HCT116 (cell line): ENCODE results near the gene LPAR3. TPM values are rescaled to one million over a fixed set of nuclear protein-coding genes. Genes with fewer than 3 reads are reported as not detected.

Source experiments
- ATAC-seq: fragments of 200-7000 bp; cut with Tn5 transposase; 2 replicates; pipeline ENCODE4 v1.9.1; 2020; ENCODE audit warnings: mild to moderate bottlenecking, moderate library complexity
- BruUV-seq: library from RNA; stranded (reverse); fragments of 400-500 nt; replicated peaks from 2 replicates; lab custom pipeline; 2021; lab: Mats Ljungman, UMichigan
- CTCF ChIA-PET: fragments of 300-600 bp; sonication (Branson Sonifier 250); formaldehyde crosslinking; loops from one replicate; lab custom pipeline; 2021; ENCODE audit warnings: antibody characterized with exemption; lab: Charles Lee
- POLR2A ChIA-PET: fragments of 300-600, 350-600 bp; sonication (Branson Sonifier 250); formaldehyde crosslinking; loops from one replicate; lab custom pipeline; 2021; ENCODE audit warnings: antibody characterized with exemption; lab: Charles Lee
- RAD21 ChIA-PET, 2 experiments: fragments of 300-600 bp; sonication (Branson Sonifier 250); formaldehyde crosslinking; loops; one replicate each; lab custom pipeline; 2023; ENCODE audit warnings: low total read pairs in 2 of 2; ENCODE audit not compliant: uncharacterized antibody in 2 of 2, unreplicated experiment in 2 of 2, low non-redundant PET in 1 of 2; lab: Charles Lee
- DNase-seq: peaks from one replicate; pipeline ENCODE4 v3.0.0-alpha.2; 2010; ENCODE audit warnings: low read depth, low spot score
- H2AFZ ChIP-seq: fragments of 200-600 bp; shearing (Covaris generic), sonication (generic); 2 replicates; pipeline ENCODE4 v1.6.1; 2017; ENCODE audit warnings: low read depth, mixed run types, mixed read lengths, antibody characterized with exemption, low read length; ENCODE audit not compliant: poor library complexity, severe bottlenecking
- H3K27ac ChIP-seq: 2 replicates; pipeline ENCODE4 v1.5.1; 2012; ENCODE audit warnings: low read depth, low read length
- H3K27me3 ChIP-seq: fragments of 200-600 bp; sonication (generic); 2 replicates; pipeline ENCODE4 v1.6.1; 2016; ENCODE audit warnings: mixed run types, low read length, mixed read lengths; ENCODE audit not compliant: insufficient read depth
- H3K36me3 ChIP-seq, 2 experiments: fragments of 200-500 bp in 1 of 2; fragments of 200-600 bp in 1 of 2; sonication (Bioruptor generic) in 1 of 2; sonication (generic) in 1 of 2; 2 replicates each; pipeline versions ENCODE4 v1.5.1 to v1.6.1; 2014 to 2016; ENCODE audit warnings: low read length in 2 of 2, inconsistent platforms in 1 of 2, mixed read lengths in 1 of 2, mixed run types in 1 of 2; ENCODE audit not compliant: insufficient read depth in 2 of 2, control insufficient read depth in 1 of 2
- H3K4me1 ChIP-seq, 2 experiments: fragments of 200-600 bp in 1 of 2; sonication (generic) in 1 of 2; 2 replicates each; pipeline versions ENCODE4 v1.5.1 to v1.6.1; 2012 to 2017; ENCODE audit warnings: low read length in 2 of 2, inconsistent platforms in 1 of 2, mild to moderate bottlenecking in 1 of 2, mixed read lengths in 1 of 2, mixed run types in 1 of 2, moderate library complexity in 1 of 2; ENCODE audit not compliant: insufficient read depth in 2 of 2, control insufficient read depth in 1 of 2
- H3K4me2 ChIP-seq: fragments of 200-600 bp; sonication (generic); 2 replicates; pipeline ENCODE4 v1.6.1; 2017; ENCODE audit warnings: mixed run types, low read length, mixed read lengths
- H3K4me3 ChIP-seq, 2 experiments: fragments of 200-600 bp in 1 of 2; sonication (generic) in 1 of 2; replicated peaks in 1 of 2; 2 replicates each; pipeline ENCODE4 v1.5.1; 2011 to 2016; ENCODE audit warnings: low read length in 2 of 2, control low read depth in 1 of 2, low read depth in 1 of 2, mild to moderate bottlenecking in 1 of 2, mixed read lengths in 1 of 2, mixed run types in 1 of 2
- H3K79me2 ChIP-seq: fragments of 200-600 bp; sonication (generic); 2 replicates; pipeline ENCODE4 v1.6.1; 2017; ENCODE audit warnings: mild to moderate bottlenecking, mixed run types, low read length, moderate library complexity, mixed read lengths; ENCODE audit not compliant: insufficient read depth
- H3K9ac ChIP-seq: fragments of 200-600 bp; sonication (generic); 2 replicates; pipeline ENCODE4 v1.6.1; 2016; ENCODE audit warnings: low read length, mixed read lengths
- H3K9me2 ChIP-seq: fragments of 200-600 bp; sonication (generic), shearing (Covaris generic); 2 replicates; pipeline ENCODE4 v1.6.1; 2017; ENCODE audit warnings: mixed run types, mild to moderate bottlenecking, moderate library complexity; ENCODE audit not compliant: insufficient read depth
- H3K9me3 ChIP-seq, 2 experiments: fragments of 200-500 bp in 1 of 2; fragments of 200-600 bp in 1 of 2; sonication (Bioruptor generic) in 1 of 2; sonication (generic) in 1 of 2; 2 replicates each; pipeline ENCODE4 v1.6.1; 2014 to 2017; ENCODE audit warnings: low read length in 2 of 2, mixed read lengths in 2 of 2, inconsistent platforms in 1 of 2, low read depth in 1 of 2, mild to moderate bottlenecking in 1 of 2, mixed run types in 1 of 2, moderate library complexity in 1 of 2; ENCODE audit not compliant: control insufficient read depth in 1 of 2, insufficient read depth in 1 of 2
- H4K20me1 ChIP-seq: fragments of 200-600 bp; sonication (generic), shearing (Covaris generic); 2 replicates; pipeline ENCODE4 v1.6.1; 2017; ENCODE audit warnings: mixed run types, mild to moderate bottlenecking, moderate library complexity; ENCODE audit not compliant: insufficient read depth
- CEBPB ChIP-seq: IDR thresholded peaks from 2 replicates; pipeline ENCODE4 v1.6.1; 2012; ENCODE audit warnings: low read depth
- EGR1 ChIP-seq: IDR thresholded peaks from 2 replicates; pipeline ENCODE4 v1.6.1; 2012; ENCODE audit warnings: low read depth
- ELF1 ChIP-seq: IDR thresholded peaks from 2 replicates; pipeline ENCODE4 v1.6.1; 2012; ENCODE audit warnings: low read depth, borderline replicate concordance
- EZH2 ChIP-seq: fragments of 200-600 bp; sonication (generic); IDR thresholded peaks from 2 replicates; pipeline ENCODE4 v1.6.1; 2017; ENCODE audit warnings: antibody characterized with exemption, mixed run types
- EZH2phosphoT487 ChIP-seq: fragments of 200-600 bp; IDR thresholded peaks from 2 replicates; pipeline ENCODE4 v1.6.1; 2018; ENCODE audit warnings: antibody characterized with exemption, borderline replicate concordance
- FOSL1 ChIP-seq: IDR thresholded peaks from 2 replicates; pipeline ENCODE4 v1.6.1; 2012; ENCODE audit warnings: low read depth
- JUND ChIP-seq: IDR thresholded peaks from 2 replicates; pipeline ENCODE4 v1.6.1; 2012
- POLR2A ChIP-seq: IDR thresholded peaks from 2 replicates; pipeline ENCODE4 v1.7.0; 2011; ENCODE audit warnings: borderline replicate concordance; ENCODE audit not compliant: insufficient read depth, insufficient read length; ENCODE audit errors: extremely low read depth
- POLR2AphosphoS5 ChIP-seq: IDR thresholded peaks from 2 replicates; pipeline ENCODE4 v1.6.1; 2011; ENCODE audit warnings: mild to moderate bottlenecking, low read depth, low read length, moderate library complexity
- RAD21 ChIP-seq: IDR thresholded peaks from 2 replicates; pipeline ENCODE4 v1.6.1; 2012; ENCODE audit warnings: low read depth, mild to moderate bottlenecking
- SIN3A ChIP-seq: IDR thresholded peaks from 2 replicates; pipeline ENCODE4 v1.6.1; 2012; ENCODE audit warnings: low read depth
- SRF ChIP-seq: IDR thresholded peaks from 2 replicates; pipeline ENCODE4 v1.6.1; 2012; ENCODE audit warnings: low read depth
- TCF7L2 ChIP-seq: IDR thresholded peaks from 2 replicates; pipeline ENCODE4 v1.7.0; 2011; ENCODE audit warnings: borderline replicate concordance, inconsistent platforms; ENCODE audit not compliant: insufficient read depth, insufficient read length; ENCODE audit errors: extremely low read depth
- YY1 ChIP-seq: IDR thresholded peaks from 2 replicates; pipeline ENCODE4 v1.6.1; 2011; ENCODE audit warnings: low read length, low read depth, moderate library complexity, mild to moderate bottlenecking; ENCODE audit not compliant: insufficient replicate concordance; ENCODE audit errors: extremely low read depth
- ZFX ChIP-seq: fragments of 450-650 bp; IDR thresholded peaks from 2 replicates; pipeline ENCODE4 v1.6.1; 2017
- ZNF274 ChIP-seq: fragments of 200-500 bp; sonication (Bioruptor generic); IDR thresholded peaks from 2 replicates; pipeline ENCODE4 v1.6.1; 2014; ENCODE audit warnings: mild to moderate bottlenecking, low read depth, low read length, inconsistent platforms
- intact Hi-C: fragments of 100-400 bp; cut with micrococcal nuclease; formaldehyde crosslinking; loops from 2 replicates; pipeline ENCODE4 v1.10.0; 2022
- total RNA-seq: library from RNA; stranded (reverse); gene quantifications from one replicate; pipeline ENCODE4 v1.2.1, GENCODE V29; 2021; ENCODE audit not compliant: unreplicated experiment
- TF ChIP-seq, protein P1 (sequence below): IDR thresholded peaks from 2 replicates; pipeline ENCODE4 v1.6.1; 2011; ENCODE audit warnings: mild to moderate bottlenecking, low read length, moderate library complexity; ENCODE audit not compliant: insufficient replicate concordance; ENCODE audit errors: extremely low read depth
- TF ChIP-seq, protein P2 (sequence below), 3 experiments: fragments of 200-600 bp in 1 of 3; sonication (generic) in 1 of 3; IDR thresholded peaks in 2 of 3; conservative IDR thresholded peaks in 1 of 3; 2 replicates each; pipeline ENCODE4 v1.5.1; 2012 to 2017; ENCODE audit warnings: low read depth in 2 of 3, low read length in 2 of 3, antibody characterized with exemption in 1 of 3, borderline replicate concordance in 1 of 3, control low read depth in 1 of 3, mild to moderate bottlenecking in 1 of 3, mixed read lengths in 1 of 3, mixed run types in 1 of 3, moderate library complexity in 1 of 3; ENCODE audit not compliant: insufficient read depth in 1 of 3
- TF ChIP-seq, protein P3 (sequence below): IDR thresholded peaks from 2 replicates; pipeline ENCODE4 v1.6.1; 2012

Gene LPAR3
- total RNA-seq, 1 experiment from 2014 or later, result 27.2 TPM

DNA sequence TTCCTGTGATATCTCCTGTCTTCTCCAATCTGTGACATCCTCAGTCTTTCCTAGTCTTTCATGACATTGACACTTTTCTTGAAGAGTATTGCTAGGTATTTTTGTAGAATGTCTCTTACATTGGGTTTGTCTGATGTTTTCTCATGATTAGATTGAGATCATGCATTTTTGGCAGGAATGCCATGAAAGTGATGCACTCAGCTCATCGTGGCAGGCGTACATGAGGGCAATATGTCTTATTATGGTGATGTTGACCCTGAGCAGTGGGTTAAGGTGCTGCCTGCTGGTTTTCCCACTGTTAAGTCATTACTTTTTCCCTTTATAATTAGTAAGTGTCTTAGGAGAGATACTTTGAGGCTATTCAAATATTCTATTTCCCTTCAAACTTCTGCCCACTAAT is 122.5 kb downstream of the LPAR3 start:
- no peak for ATAC-seq
- BruUV-seq, result no TSS peak
- Histone ChIP-seq H4K20me1 (no peaks in the 10 kb centered on the region), H3K27me3 (no peaks in the 10 kb centered on the region), H3K4me1 (no peaks in the 10 kb centered on the region), H3K36me3 (no peaks in the 10 kb centered on the region), H3K27ac (no peak overlapping the region), H3K4me2 (no peak overlapping the region), H3K9me3 (no peaks in the 10 kb centered on the region), H3K9ac (no peak overlapping the region), H3K9me2 (no peaks in the 10 kb centered on the region; the same call in 1 of the 2 replicates), H3K79me2 (no peaks in the 10 kb centered on the region), H2AFZ (no peak overlapping the region), H3K4me3 (no peak overlapping the region)
- DNase-seq, result no peak
- intact Hi-C loops, result loop anchor here (5.0 kb wide), 3 partner anchors 328 to 863 kb away; partner anchors contain the start of gene PRKACB
- CTCF ChIA-PET, result interaction anchor here (0.6 kb wide), 1 partner anchor 12 kb away, joined by 3 read pairs; no protein-coding TSS in a partner anchor
- POLR2A ChIA-PET, result no interaction called here
- RAD21 ChIA-PET, result no interaction called here
- TF ChIP-seq YY1, result no peak
- TF ChIP-seq POLR2AphosphoS5, result no peak

DNA sequence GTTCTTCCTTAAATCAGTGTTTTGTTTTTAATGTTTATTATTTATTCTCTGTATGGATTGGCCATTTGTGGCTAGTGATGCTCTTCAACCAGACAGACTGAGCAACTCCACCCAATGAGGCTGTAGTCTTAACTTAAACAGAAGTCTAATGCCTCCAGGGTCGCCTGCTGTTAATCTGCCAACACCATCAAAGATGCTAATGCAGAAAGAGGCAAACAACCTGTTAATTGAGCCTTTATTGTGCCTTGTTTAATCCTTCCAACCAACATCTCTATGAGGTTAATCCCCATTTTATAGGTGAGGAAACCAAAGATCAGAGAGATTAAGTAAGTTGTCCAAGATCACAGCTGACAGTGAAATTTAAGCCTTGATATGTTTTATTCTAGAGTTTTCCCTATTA is 123.4 kb downstream of the LPAR3 start:
- Histone ChIP-seq H3K4me3 (no peak overlapping the region), H3K4me2 (no peak overlapping the region), H3K9me2 (no peaks in the 10 kb centered on the region; the same call in 1 of the 2 replicates), H3K27ac (no peak overlapping the region), H3K4me1 (no peaks in the 10 kb centered on the region), H2AFZ (no peak overlapping the region), H3K27me3 (no peaks in the 10 kb centered on the region), H3K36me3 (no peaks in the 10 kb centered on the region), H3K9me3 (no peaks in the 10 kb centered on the region), H3K79me2 (no peaks in the 10 kb centered on the region), H4K20me1 (no peaks in the 10 kb centered on the region), H3K9ac (no peak overlapping the region)
- ChIA-PET POLR2A (no interaction called here), RAD21 (no interaction called here), CTCF (interaction anchor here (3.8 kb wide), 1 partner anchor 13 kb away, joined by 10 read pairs; no protein-coding TSS in a partner anchor)
- no peak for ATAC-seq
- no TSS peak for BruUV-seq
- DNase-seq, result no peak
- intact Hi-C loops, result loop anchor here (5.0 kb wide), 3 partner anchors 327 to 862 kb away; partner anchors contain the start of gene PRKACB
- TF ChIP-seq SIN3A, result no peak
- no peak for TF ChIP-seq TCF7L2
- no peak for TF ChIP-seq CEBPB
- TF ChIP-seq POLR2A, result no peak
- TF ChIP-seq EZH2phosphoT487, result no peak
- TF ChIP-seq ZNF274, result no peak
- no peak for TF ChIP-seq JUND
- TF ChIP-seq FOSL1, result no peak
- TF ChIP-seq RAD21, result no peak
- TF ChIP-seq, protein P1, sequence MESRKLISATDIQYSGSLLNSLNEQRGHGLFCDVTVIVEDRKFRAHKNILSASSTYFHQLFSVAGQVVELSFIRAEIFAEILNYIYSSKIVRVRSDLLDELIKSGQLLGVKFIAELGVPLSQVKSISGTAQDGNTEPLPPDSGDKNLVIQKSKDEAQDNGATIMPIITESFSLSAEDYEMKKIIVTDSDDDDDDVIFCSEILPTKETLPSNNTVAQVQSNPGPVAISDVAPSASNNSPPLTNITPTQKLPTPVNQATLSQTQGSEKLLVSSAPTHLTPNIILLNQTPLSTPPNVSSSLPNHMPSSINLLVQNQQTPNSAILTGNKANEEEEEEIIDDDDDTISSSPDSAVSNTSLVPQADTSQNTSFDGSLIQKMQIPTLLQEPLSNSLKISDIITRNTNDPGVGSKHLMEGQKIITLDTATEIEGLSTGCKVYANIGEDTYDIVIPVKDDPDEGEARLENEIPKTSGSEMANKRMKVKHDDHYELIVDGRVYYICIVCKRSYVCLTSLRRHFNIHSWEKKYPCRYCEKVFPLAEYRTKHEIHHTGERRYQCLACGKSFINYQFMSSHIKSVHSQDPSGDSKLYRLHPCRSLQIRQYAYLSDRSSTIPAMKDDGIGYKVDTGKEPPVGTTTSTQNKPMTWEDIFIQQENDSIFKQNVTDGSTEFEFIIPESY, result no peak
- TF ChIP-seq, protein P2, sequence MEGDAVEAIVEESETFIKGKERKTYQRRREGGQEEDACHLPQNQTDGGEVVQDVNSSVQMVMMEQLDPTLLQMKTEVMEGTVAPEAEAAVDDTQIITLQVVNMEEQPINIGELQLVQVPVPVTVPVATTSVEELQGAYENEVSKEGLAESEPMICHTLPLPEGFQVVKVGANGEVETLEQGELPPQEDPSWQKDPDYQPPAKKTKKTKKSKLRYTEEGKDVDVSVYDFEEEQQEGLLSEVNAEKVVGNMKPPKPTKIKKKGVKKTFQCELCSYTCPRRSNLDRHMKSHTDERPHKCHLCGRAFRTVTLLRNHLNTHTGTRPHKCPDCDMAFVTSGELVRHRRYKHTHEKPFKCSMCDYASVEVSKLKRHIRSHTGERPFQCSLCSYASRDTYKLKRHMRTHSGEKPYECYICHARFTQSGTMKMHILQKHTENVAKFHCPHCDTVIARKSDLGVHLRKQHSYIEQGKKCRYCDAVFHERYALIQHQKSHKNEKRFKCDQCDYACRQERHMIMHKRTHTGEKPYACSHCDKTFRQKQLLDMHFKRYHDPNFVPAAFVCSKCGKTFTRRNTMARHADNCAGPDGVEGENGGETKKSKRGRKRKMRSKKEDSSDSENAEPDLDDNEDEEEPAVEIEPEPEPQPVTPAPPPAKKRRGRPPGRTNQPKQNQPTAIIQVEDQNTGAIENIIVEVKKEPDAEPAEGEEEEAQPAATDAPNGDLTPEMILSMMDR (IDR thresholded peaks at IDR 0.05 in 2 of 3, conservative IDR thresholded peaks at IDR 0.05 in 1 of 3; ENCODE audit: borderline replicate concordance in 1 of 3, insufficient read depth in 1 of 3, low read depth in 2 of 3, low read length in 2 of 3), result no peak
- TF ChIP-seq EZH2, result no peak
- no peak for TF ChIP-seq ELF1
- TF ChIP-seq ZFX, result no peak
- no peak for TF ChIP-seq EGR1
- no peak for TF ChIP-seq SRF
- TF ChIP-seq, protein P3, sequence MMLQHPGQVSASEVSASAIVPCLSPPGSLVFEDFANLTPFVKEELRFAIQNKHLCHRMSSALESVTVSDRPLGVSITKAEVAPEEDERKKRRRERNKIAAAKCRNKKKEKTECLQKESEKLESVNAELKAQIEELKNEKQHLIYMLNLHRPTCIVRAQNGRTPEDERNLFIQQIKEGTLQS, result no peak
